Left ventricle myocardium superior (tissue), 1 donor: Measurements from ENCODE around the gene GRM4. TPM values are rescaled to one million over a fixed set of nuclear protein-coding genes. Genes with fewer than 3 reads are reported as not detected.

Experiments used
- ATAC-seq: fragments of 200-7000 bp; cut with Tn5 transposase; one replicate; pipeline ENCODE4 v1.9.1; 2020; ENCODE audit warnings: mild to moderate bottlenecking, moderate library complexity
- DNase-seq: peaks from one replicate; pipeline ENCODE4 v3.0.0-alpha.2; 2020
- intact Hi-C: fragments of 100-400 bp; cut with micrococcal nuclease; formaldehyde crosslinking; loops from one replicate; pipeline ENCODE4 v1.11.0; 2022
- total RNA-seq: library from RNA; stranded (reverse); fragmentation: NEBNext Ultra II Directional; extraction: Animal tissue kit (Norgen Biotek cat#: 25700); gene quantifications from one replicate; pipeline ENCODE4 v1.2.1, GENCODE V29; 2021
- donor health status: DM: no; HTN: yes; CAD: no; lungs with severe emphysema.

The GRM4 gene
- total RNA-seq, 1 donor from 2014 or later = not detected

GRCh38 chr6:34145161-34146020 lies 496 bp downstream of the GRM4 start:
- no peak for DNase-seq

GRCh38 chr6:34144581-34145160 lies 1.2 kb downstream of the GRM4 start:
- DNase-seq (no peak), ATAC-seq (no peak)
- intact Hi-C loops = loop anchor here (10.0 kb wide), 1 partner anchor 90 kb away; no protein-coding TSS in a partner anchor

More at GRCh38 chr6:34145161-34146020, 496 bp downstream of the GRM4 start:
- intact Hi-C loops = loop anchor here (10.0 kb wide), 1 partner anchor 91 kb away; no protein-coding TSS in a partner anchor
- ATAC-seq = peak; percentile 65

GRCh38 chr6:34143884-34144580 lies 1.9 kb downstream of the GRM4 start:
- DNase-seq (no peak), ATAC-seq (peak; percentile 18)
- intact Hi-C loops = loop anchor here (10.0 kb wide), 1 partner anchor 89 kb away; no protein-coding TSS in a partner anchor

- DNase-seq = no peak
- intact Hi-C loops = loop anchor here (10.0 kb wide), 1 partner anchor 89 kb away; no protein-coding TSS in a partner anchor
- ATAC-seq = no peak
These were observed 2.5 kb downstream of the GRM4 start for GRCh38 chr6:34143196-34143883.

GRCh38 chr6:34142061-34142998 lies 3.6 kb downstream of the GRM4 start:
- ATAC-seq (no peak), DNase-seq (no peak)
- intact Hi-C loops = loop anchor here (10.0 kb wide), 1 partner anchor 88 kb away; no protein-coding TSS in a partner anchor

GRCh38 chr6:34140075-34140474 lies 5.8 kb downstream of the GRM4 start:
- intact Hi-C loops = loop anchor here (10.0 kb wide), 1 partner anchor 85 kb away; no protein-coding TSS in a partner anchor
- DNase-seq = no peak
- ATAC-seq = no peak

GRCh38 chr6:34138914-34139510 lies 6.9 kb downstream of the GRM4 start:
- intact Hi-C loops = no loop called here
- ATAC-seq (no peak), DNase-seq (no peak)

- ATAC-seq = no peak
- no peak for DNase-seq
- intact Hi-C loops = no loop called here
These were observed 7.7 kb downstream of the GRM4 start for GRCh38 chr6:34138191-34138590.

- DNase-seq (no peak), ATAC-seq (no peak)
- intact Hi-C loops = no loop called here
These were observed 10.3 kb downstream of the GRM4 start for GRCh38 chr6:34135541-34135940.

- DNase-seq (peak; percentile 57), ATAC-seq (peak; percentile 33)
- intact Hi-C loops = no loop called here
These were observed 13.3 kb downstream of the GRM4 start for GRCh38 chr6:34132486-34133185.

- ATAC-seq = no peak
- intact Hi-C loops = no loop called here
- no peak for DNase-seq
These were observed 14.3 kb downstream of the GRM4 start for GRCh38 chr6:34131326-34132290.

- intact Hi-C loops = no loop called here
- ATAC-seq = no peak
- DNase-seq = no peak
These were observed 15.0 kb downstream of the GRM4 start for GRCh38 chr6:34130862-34131261.

GRCh38 chr6:34129753-34130152 lies 16.1 kb downstream of the GRM4 start:
- intact Hi-C loops = no loop called here
- DNase-seq (no peak), ATAC-seq (no peak)

GRCh38 chr6:34128045-34128444 lies 17.8 kb downstream of the GRM4 start:
- intact Hi-C loops = no loop called here
- ATAC-seq (no peak), DNase-seq (no peak)

- intact Hi-C loops = no loop called here
- ATAC-seq (no peak), DNase-seq (no peak)
These were observed 19.5 kb downstream of the GRM4 start for GRCh38 chr6:34126419-34126818.

- ATAC-seq (no peak), DNase-seq (no peak)
- intact Hi-C loops = no loop called here
These were observed 19.9 kb downstream of the GRM4 start for GRCh38 chr6:34125939-34126338.
